HG02970 (cell line): ENCODE results near the gene SLC30A1.
"Not testable (repeated sequence)": the region's sequence is repeated elsewhere in the genome, so short reads cannot be mapped to it uniquely, and the experiment has no call there.

Experiments used
- ATAC-seq: cut with Tn5 transposase; IDR thresholded peaks from one replicate; pipeline ENCODE4 v1.9.1; 2021; ENCODE audit warnings: mild to moderate bottlenecking, moderate library complexity, moderate number of reproducible peaks; ENCODE audit not compliant: unreplicated experiment, low FRiP score

Gene SLC30A1

GRCh38 chr1:211551638-211552460, 27.1 kb downstream of the SLC30A1 start:
- no peak for ATAC-seq

GRCh38 chr1:211549092-211549711, 29.8 kb downstream of the SLC30A1 start:
- no peak for ATAC-seq

GRCh38 chr1:211548321-211549091, 30.5 kb downstream of the SLC30A1 start:
- ATAC-seq = no peak

- ATAC-seq = no peak
Observed at GRCh38 chr1:211547710-211548109, 31.3 kb downstream of the SLC30A1 start.

- no peak for ATAC-seq
Observed at GRCh38 chr1:211546543-211546942, 32.4 kb downstream of the SLC30A1 start.

- no peak for ATAC-seq
Observed at GRCh38 chr1:211543025-211543424, 35.9 kb downstream of the SLC30A1 start.

- ATAC-seq = no peak
Observed at GRCh38 chr1:211541720-211542477, 37.1 kb downstream of the SLC30A1 start.

GRCh38 chr1:211541278-211541677, 37.7 kb downstream of the SLC30A1 start:
- no peak for ATAC-seq

- not testable (repeated sequence) for ATAC-seq
Observed at GRCh38 chr1:211540824-211541223, 38.1 kb downstream of the SLC30A1 start.

- no peak for ATAC-seq
Observed at GRCh38 chr1:211538287-211538686, 40.7 kb downstream of the SLC30A1 start.

GRCh38 chr1:211537253-211537652, 41.7 kb downstream of the SLC30A1 start:
- no peak for ATAC-seq

GRCh38 chr1:211536606-211537005, 42.4 kb downstream of the SLC30A1 start:
- no peak for ATAC-seq

GRCh38 chr1:211535346-211535745, 43.6 kb downstream of the SLC30A1 start:
- ATAC-seq = no peak

- no peak for ATAC-seq
Observed at GRCh38 chr1:211534545-211535291, 44.2 kb downstream of the SLC30A1 start.

- no peak for ATAC-seq
Observed at GRCh38 chr1:211532088-211532444, 46.9 kb downstream of the SLC30A1 start.

- no peak for ATAC-seq
Observed at GRCh38 chr1:211531194-211532087, 47.5 kb downstream of the SLC30A1 start.

- no peak for ATAC-seq
Observed at GRCh38 chr1:211530102-211530501, 48.9 kb downstream of the SLC30A1 start.

GRCh38 chr1:211529453-211529852, 49.5 kb downstream of the SLC30A1 start:
- no peak for ATAC-seq

- no peak for ATAC-seq
Observed at GRCh38 chr1:211529011-211529410, 50.0 kb downstream of the SLC30A1 start.
